ENCODE results near the gene PTGFRN. TPM values are rescaled to one million over a fixed set of nuclear protein-coding genes. Genes with fewer than 3 reads are reported as not detected.

The PTGFRN gene
- total and polyA plus RNA-seq, 2 experiments from 2014 or later: 17.4 to 32.7 TPM

GRCh38 chr1:116987256-116987555 is 77.5 kb downstream of the PTGFRN start:
- H3F3A ChIP-seq (replicated peaks; ENCODE audit: low read depth): no peaks in the 10 kb centered on the region
- Mint-ChIP-seq H3K9me3 (no peaks in the 10 kb centered on the region), H3K36me3 (ENCODE audit: low read depth) (peaks cover 43% of the 10 kb centered on the region), H3K27me3 (ENCODE audit: insufficient read depth, low read depth, poor library complexity) (peaks cover 8% of the 10 kb centered on the region), H3K4me3 (no peak overlapping the region), H3K27ac (peak overlapping the region; percentile 67), H3K4me1 (peaks cover 32% of the 10 kb centered on the region)
- no peaks in the 10 kb centered on the region for H3K9me2 ChIP-seq (ENCODE audit: insufficient read depth)
- H2AFZ ChIP-seq: no peak overlapping the region
- no peak overlapping the region for H3K27ac ChIP-seq (ENCODE audit: low read depth)
- no peak overlapping the region for H3K4me2 ChIP-seq
- no peaks in the 10 kb centered on the region for H3K27me3 ChIP-seq (ENCODE audit: insufficient read depth)
- no peaks in the 10 kb centered on the region for H3K4me1 ChIP-seq (ENCODE audit: insufficient read depth)
- no peak for TF ChIP-seq CTCF (conservative IDR thresholded peaks at IDR 0.05; ENCODE audit: low read depth in 2 of 2)
- no peak for TF ChIP-seq ETS1 (IDR thresholded peaks at IDR 0.05)
- TF ChIP-seq CREB1 (CRISPR knock-in tag; IDR thresholded peaks at IDR 0.05; ENCODE audit: low read depth): no peak
- no peak for TF ChIP-seq JUNB (IDR thresholded peaks at IDR 0.05; ENCODE audit: unreplicated experiment)
- TF ChIP-seq ZNF462 (CRISPR knock-in tag; IDR thresholded peaks at IDR 0.05): no peak
- TF ChIP-seq ZNF331 (CRISPR knock-in tag; IDR thresholded peaks at IDR 0.05; ENCODE audit: low read depth): no peak
- no peak for TF ChIP-seq EZH2 (IDR thresholded peaks at IDR 0.05; ENCODE audit: low read depth, unreplicated experiment)
- TF ChIP-seq ZNF114 (CRISPR knock-in tag; IDR thresholded peaks at IDR 0.05): no peak
- no peak for TF ChIP-seq NANOG (IDR thresholded peaks at IDR 0.05; ENCODE audit: borderline replicate concordance)
- no peak for TF ChIP-seq POLR2AphosphoS5 (IDR thresholded peaks at IDR 0.05; ENCODE audit: low read depth)
- TF ChIP-seq STAT1 (IDR thresholded peaks at IDR 0.05; ENCODE audit: unreplicated experiment): no peak
- no peak for TF ChIP-seq EZH2phosphoT487 (IDR thresholded peaks at IDR 0.05; ENCODE audit: unreplicated experiment)
- no peak for TF ChIP-seq REST (IDR thresholded peaks at IDR 0.05; ENCODE audit: unreplicated experiment)
- H4K20me1 ChIP-seq (replicated peaks; ENCODE audit: insufficient read depth): 0 out of 2 replicates have a peak, but pooled peaks cover 4% of the 10 kb centered on the region
- peak; percentile 17; the same call in 1 of the 3 replicates for ATAC-seq
- no peaks in the 10 kb centered on the region; the same call in 1 of the 2 replicates for H3K79me2 ChIP-seq (replicated peaks; ENCODE audit: insufficient read depth)
- no peak overlapping the region for H3K4me3 ChIP-seq
- H3K36me3 ChIP-seq (ENCODE audit: insufficient read depth): no peaks in the 10 kb centered on the region
- no peak for DNase-seq (ENCODE audit: low spot score)
